GM21619 (cell line): Measurements from ENCODE around the gene UFSP1.
"Not testable (repeated sequence)": the region's sequence is repeated elsewhere in the genome, so short reads cannot be mapped to it uniquely, and the experiment has no call there.

ENCODE experiments used
- ATAC-seq: cut with Tn5 transposase; IDR thresholded peaks from one replicate; pipeline ENCODE4 v1.9.1; 2021; ENCODE audit not compliant: unreplicated experiment

Gene UFSP1

GRCh38 chr7:100888988-100889750, at the start of gene UFSP1:
Gene UFSP1, minus strand, starts transcription at chr7:100889715. Its CDS starts 444 bp downstream, at chr7:100889271.
- ATAC-seq: peak; percentile 31

GRCh38 chr7:100936167-100936566, 46.7 kb upstream of the UFSP1 start:
- ATAC-seq: not testable (repeated sequence)

GRCh38 chr7:100935381-100935780, 45.9 kb upstream of the UFSP1 start:
- ATAC-seq: not testable (repeated sequence)

- no peak for ATAC-seq
Measured at GRCh38 chr7:100933734-100934133, 44.2 kb upstream of the UFSP1 start.

GRCh38 chr7:100929808-100930174, 40.3 kb upstream of the UFSP1 start:
- ATAC-seq: no peak

GRCh38 chr7:100923616-100924015, 34.1 kb upstream of the UFSP1 start:
- not testable (repeated sequence) for ATAC-seq

- no peak for ATAC-seq
Measured at GRCh38 chr7:100921039-100921438, 31.5 kb upstream of the UFSP1 start.

- not testable (repeated sequence) for ATAC-seq
Measured at GRCh38 chr7:100919779-100920437, 30.4 kb upstream of the UFSP1 start.

- not testable (repeated sequence) for ATAC-seq
Measured at GRCh38 chr7:100919335-100919734, 29.8 kb upstream of the UFSP1 start.

GRCh38 chr7:100914879-100915447, 25.4 kb upstream of the UFSP1 start:
- no peak for ATAC-seq

- ATAC-seq: no peak
Measured at GRCh38 chr7:100914208-100914878, 24.8 kb upstream of the UFSP1 start.

- ATAC-seq: no peak
Measured at GRCh38 chr7:100911484-100911883, 22.0 kb upstream of the UFSP1 start.

GRCh38 chr7:100910443-100910842, 20.9 kb upstream of the UFSP1 start:
- not testable (repeated sequence) for ATAC-seq

GRCh38 chr7:100908512-100908911, 19.0 kb upstream of the UFSP1 start:
- ATAC-seq: no peak

GRCh38 chr7:100902638-100903037, 13.1 kb upstream of the UFSP1 start:
- ATAC-seq: no peak

GRCh38 chr7:100901921-100902332, 12.4 kb upstream of the UFSP1 start:
- ATAC-seq: no peak

GRCh38 chr7:100900978-100901377, 11.5 kb upstream of the UFSP1 start:
- ATAC-seq: no peak

- ATAC-seq: no peak
Measured at GRCh38 chr7:100899432-100899831, 9.9 kb upstream of the UFSP1 start.

GRCh38 chr7:100897772-100898454, 8.4 kb upstream of the UFSP1 start:
- no peak for ATAC-seq

- ATAC-seq: no peak
Measured at GRCh38 chr7:100896732-100897608, 7.5 kb upstream of the UFSP1 start.
